Sigmoid colon (tissue), 3 donors: ENCODE measurements around the gene TECTB.

Experiments
- CTCF ChIP-seq, 4 experiments: fragments of 450-650 bp in 3 of 4; fragments of 200-600 bp in 1 of 4; IDR thresholded peaks; one replicate each; pipeline ENCODE4 v1.5.1; 2016 to 2019; ENCODE audit warnings: antibody characterized with exemption in 4 of 4, mild to moderate bottlenecking in 3 of 4, moderate library complexity in 2 of 4
- POLR2A ChIP-seq, 2 donors: fragments of 450-650 bp; IDR thresholded peaks; one replicate each; pipeline ENCODE4 v1.6.1; 2016; ENCODE audit warnings: antibody characterized with exemption in 2 of 2, mild to moderate bottlenecking in 2 of 2, moderate library complexity in 2 of 2

DNA sequence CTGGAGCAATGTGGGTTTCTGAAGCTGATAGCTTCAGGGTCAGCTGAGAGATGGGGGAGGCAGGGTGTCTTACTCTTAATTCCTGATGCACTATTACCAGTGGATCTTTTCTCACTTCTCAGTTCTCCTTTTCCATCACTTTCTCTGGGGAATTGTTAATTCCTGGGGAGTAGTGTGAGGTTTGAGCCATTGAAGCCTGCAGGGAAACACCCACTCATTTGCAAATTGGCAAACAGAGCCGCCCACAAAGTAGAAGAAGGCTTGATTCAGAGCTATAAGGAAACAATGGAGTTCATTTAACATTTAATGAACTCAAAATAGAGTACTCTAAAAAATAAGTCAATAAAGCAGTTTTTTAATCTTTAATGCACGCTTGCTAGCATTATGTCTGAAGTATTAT lies 4.3 kb upstream of the TECTB start:
- TF ChIP-seq CTCF (IDR thresholded peaks at IDR 0.05), result no peak
- TF ChIP-seq POLR2A (IDR thresholded peaks at IDR 0.05), result no peak
